Activated CD8-positive, alpha-beta T cell treated with anti-CD3 and anti-CD28 coated beads, Interleukin-2, amount 10 ng/mL, durations not matched to agents 7 days and 5 days (primary cell): ENCODE data around the gene MOSMO. TPM values are rescaled to one million over a fixed set of nuclear protein-coding genes. Genes with fewer than 3 reads are reported as not detected.
A peak's percentile ranks its signal among the peaks of the same experiment; 100 is the strongest.
"Not testable (repeated sequence)": the region's sequence is repeated elsewhere in the genome, so short reads cannot be mapped to it uniquely, and the experiment has no call there.

ENCODE experiments used
- ATAC-seq: fragments of 150-1000 bp; cut with Tn5 transposase; one replicate; pipeline ENCODE4 v1.10.0; 2021; ENCODE audit warnings: moderate library complexity
- CTCF ChIA-PET: fragments of 350-600 bp; sonication (Branson Sonifier 250); formaldehyde crosslinking; loops from one replicate; lab custom pipeline; 2021; ENCODE audit warnings: antibody characterized with exemption; lab: Charles Lee
- POLR2A ChIA-PET: fragments of 350-600 bp; sonication (Branson Sonifier 250); formaldehyde crosslinking; loops from one replicate; lab custom pipeline; 2021; ENCODE audit warnings: antibody characterized with exemption; lab: Charles Lee
- DNase-seq: peaks from one replicate; pipeline ENCODE4 v3.0.0-alpha.2; 2020
- H3K27ac Mint-ChIP-seq: one replicate; pipeline ENCODE4 v1.8.0; 2021; ENCODE audit warnings: mild to moderate bottlenecking, mixed read lengths
- H3K27me3 Mint-ChIP-seq: one replicate; pipeline ENCODE4 v1.8.0; 2021; ENCODE audit warnings: low read depth, mixed read lengths
- H3K36me3 Mint-ChIP-seq: one replicate; pipeline ENCODE4 v1.8.0; 2021; ENCODE audit warnings: low read depth, mixed read lengths
- H3K4me1 Mint-ChIP-seq: one replicate; pipeline ENCODE4 v1.8.0; 2021; ENCODE audit warnings: low read depth, mixed read lengths
- H3K4me3 Mint-ChIP-seq: one replicate; pipeline ENCODE4 v1.8.0; 2021; ENCODE audit warnings: mild to moderate bottlenecking, mixed read lengths
- H3K9me3 Mint-ChIP-seq: one replicate; pipeline ENCODE4 v1.8.0; 2022; ENCODE audit warnings: mixed read lengths; ENCODE audit not compliant: insufficient read depth
- total RNA-seq, 2 experiments: library from RNA; stranded (reverse); gene quantifications; one replicate each; pipeline ENCODE4 v1.2.3, GENCODE V29; 2021

MOSMO gene
- total RNA-seq, 2 experiments from 2014 or later, result 11.4 to 11.9 TPM

DNA sequence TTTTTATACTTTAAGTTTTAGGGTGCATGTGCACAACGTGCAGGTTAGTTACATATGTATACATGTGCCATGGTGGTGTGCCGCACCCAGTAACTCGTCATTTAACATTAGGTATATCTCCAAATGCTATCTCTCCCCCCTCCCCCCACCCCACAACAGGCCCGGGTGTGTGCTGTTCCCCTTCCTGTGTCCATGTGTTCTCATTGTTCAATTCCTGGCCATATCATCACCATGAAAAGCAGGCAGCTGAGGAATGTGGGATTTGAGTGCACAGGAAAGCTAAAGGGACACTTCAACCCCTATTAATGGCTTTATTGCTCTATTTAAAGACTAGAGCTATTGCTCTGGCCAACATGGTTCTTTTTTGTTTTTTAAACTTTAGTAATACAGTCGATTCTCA is 38.0 kb downstream of the MOSMO start:
- POLR2A ChIA-PET, H3K4me3 Mint-ChIP-seq, H3K9me3 Mint-ChIP-seq, H3K36me3 Mint-ChIP-seq, CTCF ChIA-PET, H3K27me3 Mint-ChIP-seq, DNase-seq, H3K27ac Mint-ChIP-seq, H3K4me1 Mint-ChIP-seq, ATAC-seq: not testable (repeated sequence)

DNA sequence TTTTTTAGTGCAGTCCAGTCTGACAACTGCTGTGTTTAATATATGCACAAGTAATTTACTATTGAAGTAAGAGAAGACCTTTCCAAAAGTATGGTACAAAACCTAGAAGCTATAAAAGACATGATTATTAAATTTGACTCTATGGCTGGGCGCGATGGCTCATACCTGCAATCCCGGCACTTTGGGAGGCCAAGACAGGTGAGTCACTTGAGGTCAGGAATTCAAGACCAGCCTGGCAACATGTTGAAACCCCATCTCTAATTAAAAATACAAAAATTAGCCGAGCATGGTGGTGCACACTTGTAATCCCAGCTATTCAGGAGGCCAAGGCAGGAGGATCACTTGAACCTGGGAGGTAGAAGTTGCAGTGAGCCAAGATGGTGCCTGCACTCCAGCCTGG is 43.1 kb downstream of the MOSMO start:
- DNase-seq (no peak), ATAC-seq (no peak)
- POLR2A ChIA-PET, result interaction anchor here (0.6 kb wide), 1 partner anchor 1331 kb away, joined by 3 read pairs; no protein-coding TSS in a partner anchor
- peaks cover 5% of the 10 kb centered on the region for H3K36me3 Mint-ChIP-seq
- peaks cover 6% of the 10 kb centered on the region for H3K9me3 Mint-ChIP-seq
- H3K4me1 Mint-ChIP-seq, result peaks cover 22% of the 10 kb centered on the region
- no peak overlapping the region for H3K4me3 Mint-ChIP-seq
- CTCF ChIA-PET, result interaction anchor here (0.7 to 3.4 kb wide), 2 partner anchors 14 to 27 kb away, joined by 5 to 19 read pairs; no protein-coding TSS in a partner anchor
- H3K27ac Mint-ChIP-seq, result no peak overlapping the region
- no peaks in the 10 kb centered on the region for H3K27me3 Mint-ChIP-seq

GRCh38 chr16:22052980-22053379 is 45.1 kb downstream of the MOSMO start:
- no peak for DNase-seq
- ATAC-seq, result no peak
- Mint-ChIP-seq H3K36me3 (peaks cover 11% of the 10 kb centered on the region), H3K27ac (no peak overlapping the region), H3K27me3 (no peaks in the 10 kb centered on the region), H3K4me3 (no peak overlapping the region), H3K9me3 (peaks cover 6% of the 10 kb centered on the region), H3K4me1 (peaks cover 23% of the 10 kb centered on the region)
- ChIA-PET CTCF (interaction anchor here (1.6 kb wide), 1 partner anchor 25 kb away, joined by 6 read pairs; no protein-coding TSS in a partner anchor), POLR2A (no interaction called here)

GRCh38 chr16:22053921-22054341 is 46.0 kb downstream of the MOSMO start:
- H3K9me3 Mint-ChIP-seq, result peaks cover 6% of the 10 kb centered on the region
- peaks cover 16% of the 10 kb centered on the region for H3K36me3 Mint-ChIP-seq
- H3K4me1 Mint-ChIP-seq, result peaks cover 23% of the 10 kb centered on the region
- no peak overlapping the region for H3K4me3 Mint-ChIP-seq
- H3K27ac Mint-ChIP-seq, result no peak overlapping the region
- ATAC-seq, result no peak
- POLR2A ChIA-PET, result no interaction called here
- no peak for DNase-seq
- H3K27me3 Mint-ChIP-seq, result no peaks in the 10 kb centered on the region
- CTCF ChIA-PET, result interaction anchor here (1.6 kb wide), 1 partner anchor 24 kb away, joined by 6 read pairs; no protein-coding TSS in a partner anchor

GRCh38 chr16:22054847-22055590 is 47.1 kb downstream of the MOSMO start:
- ChIA-PET POLR2A (interaction anchor here (1.0 kb wide), 1 partner anchor 12 kb away, joined by 5 read pairs; no protein-coding TSS in a partner anchor), CTCF (interaction anchor here (0.8 to 2.1 kb wide), 7 partner anchors 12 to 53 kb away, joined by 3 to 30 read pairs (median 5); no protein-coding TSS in a partner anchor)
- Mint-ChIP-seq H3K4me1 (peaks cover 23% of the 10 kb centered on the region), H3K27ac (peak overlapping the region; percentile 78), H3K4me3 (peak overlapping the region; percentile 2), H3K27me3 (no peaks in the 10 kb centered on the region), H3K36me3 (peaks cover 16% of the 10 kb centered on the region), H3K9me3 (peaks cover 6% of the 10 kb centered on the region)
- ATAC-seq, result peak; percentile 47
- no peak for DNase-seq

DNA sequence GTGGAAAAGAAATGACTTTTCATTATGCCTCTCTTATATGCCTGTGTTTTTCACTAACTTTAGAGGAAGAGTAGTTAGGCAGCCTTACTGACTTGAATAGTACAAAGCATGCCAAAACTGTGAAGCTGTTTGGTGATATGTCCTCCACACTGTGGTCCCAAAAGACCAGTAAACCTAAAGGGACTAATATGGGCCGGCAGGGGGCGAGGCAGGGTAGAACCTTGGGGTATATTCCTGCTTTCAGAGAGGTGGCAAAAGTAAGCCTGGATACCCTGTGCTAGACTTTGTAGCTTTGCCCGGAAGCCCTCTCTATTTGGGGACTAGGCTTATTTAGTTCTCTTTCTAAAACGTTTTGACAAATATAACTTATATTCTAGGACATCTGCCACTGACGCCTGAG is 48.0 kb downstream of the MOSMO start:
- Mint-ChIP-seq H3K9me3 (peaks cover 6% of the 10 kb centered on the region), H3K27ac (no peak overlapping the region), H3K4me1 (peaks cover 23% of the 10 kb centered on the region), H3K4me3 (no peak overlapping the region), H3K27me3 (no peaks in the 10 kb centered on the region), H3K36me3 (peaks cover 16% of the 10 kb centered on the region)
- DNase-seq (no peak), ATAC-seq (no peak)
- ChIA-PET CTCF (interaction anchor here (0.8 to 2.1 kb wide), 7 partner anchors 11 to 54 kb away, joined by 3 to 30 read pairs (median 5); no protein-coding TSS in a partner anchor), POLR2A (interaction anchor here (1.0 kb wide), 1 partner anchor 11 kb away, joined by 5 read pairs; no protein-coding TSS in a partner anchor)

- CTCF ChIA-PET, result interaction anchor here (4.9 kb wide), 1 partner anchor 13 kb away, joined by 49 read pairs; no protein-coding TSS in a partner anchor
- Mint-ChIP-seq H3K27me3 (no peaks in the 10 kb centered on the region), H3K27ac (no peak overlapping the region), H3K4me3 (no peak overlapping the region), H3K4me1 (no peaks in the 10 kb centered on the region), H3K9me3 (peaks cover 5% of the 10 kb centered on the region), H3K36me3 (peaks cover 11% of the 10 kb centered on the region)
- POLR2A ChIA-PET, result no interaction called here
- no peak for ATAC-seq
- DNase-seq, result no peak
Measured at GRCh38 chr16:22063888-22064467, 56.1 kb downstream of the MOSMO start.

DNA sequence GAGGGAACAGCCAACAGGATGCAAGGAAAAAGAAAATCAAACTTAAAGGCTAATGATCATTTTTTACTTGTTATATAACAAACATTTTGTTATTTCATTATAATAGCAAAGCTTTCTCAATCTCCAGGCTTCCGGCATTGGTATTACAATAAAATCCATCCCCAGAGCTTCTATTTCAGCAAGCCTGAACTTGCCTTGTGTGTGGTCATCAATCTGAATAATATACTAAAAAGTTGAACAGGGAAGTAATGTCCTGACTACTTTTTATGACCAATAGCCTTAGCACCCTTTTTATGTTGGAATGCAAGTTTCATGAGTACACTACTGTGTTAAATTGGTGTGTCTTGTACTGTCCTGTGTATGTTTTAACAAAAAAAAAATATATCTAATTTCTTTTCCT is 57.3 kb downstream of the MOSMO start:
- Mint-ChIP-seq H3K4me1 (no peaks in the 10 kb centered on the region), H3K4me3 (no peak overlapping the region), H3K36me3 (peaks cover 11% of the 10 kb centered on the region), H3K27me3 (no peaks in the 10 kb centered on the region), H3K9me3 (peaks cover 5% of the 10 kb centered on the region), H3K27ac (no peak overlapping the region)
- CTCF ChIA-PET, result interaction anchor here (1.2 to 4.9 kb wide), 5 partner anchors 12 to 124 kb away, joined by 3 to 49 read pairs (median 4); no protein-coding TSS in a partner anchor
- no peak for ATAC-seq
- no peak for DNase-seq
- POLR2A ChIA-PET, result no interaction called here

GRCh38 chr16:22070361-22071330 is 62.7 kb downstream of the MOSMO start:
- no peak for DNase-seq
- Mint-ChIP-seq H3K4me1 (no peaks in the 10 kb centered on the region), H3K4me3 (no peak overlapping the region), H3K36me3 (peaks cover 11% of the 10 kb centered on the region), H3K27ac (no peak overlapping the region), H3K9me3 (peaks cover 5% of the 10 kb centered on the region), H3K27me3 (no peaks in the 10 kb centered on the region)
- POLR2A ChIA-PET, result interaction anchor here (0.6 kb wide), 1 partner anchor 304 kb away, joined by 3 read pairs; no protein-coding TSS in a partner anchor
- CTCF ChIA-PET, result interaction anchor here (1.1 to 1.8 kb wide), 5 partner anchors 9 to 118 kb away, joined by 3 to 6 read pairs (median 4); no protein-coding TSS in a partner anchor
- no peak for ATAC-seq

GRCh38 chr16:22071331-22071910 is 63.5 kb downstream of the MOSMO start:
- Mint-ChIP-seq H3K27me3 (no peaks in the 10 kb centered on the region), H3K27ac (no peak overlapping the region), H3K4me3 (no peak overlapping the region), H3K4me1 (no peaks in the 10 kb centered on the region), H3K36me3 (peaks cover 7% of the 10 kb centered on the region), H3K9me3 (peaks cover 5% of the 10 kb centered on the region)
- CTCF ChIA-PET, result interaction anchor here (0.6 to 1.8 kb wide), 11 partner anchors 10 to 118 kb away, joined by 3 to 8 read pairs (median 3); no protein-coding TSS in a partner anchor
- ATAC-seq (no peak), DNase-seq (no peak)
- POLR2A ChIA-PET, result interaction anchor here (0.6 kb wide), 1 partner anchor 304 kb away, joined by 3 read pairs; no protein-coding TSS in a partner anchor
